Activated naive CD4-positive, alpha-beta T cell treated with anti-CD3 and anti-CD28 coated beads for 36 hours (primary cell): Measurements from ENCODE around the gene MLF2. TPM values are rescaled to one million over a fixed set of nuclear protein-coding genes. Genes with fewer than 3 reads are reported as not detected.
"Not testable (repeated sequence)": the region's sequence is repeated elsewhere in the genome, so short reads cannot be mapped to it uniquely, and the experiment has no call there.

Experiments
- CTCF ChIA-PET: fragments of 350-600 bp; sonication (Branson Sonifier 250); formaldehyde crosslinking; loops from one replicate; lab custom pipeline; 2021; ENCODE audit warnings: antibody characterized with exemption; lab: Charles Lee
- DNase-seq: peaks from one replicate; pipeline ENCODE4 v3.0.0-alpha.2; 2020
- H3K27ac Mint-ChIP-seq: one replicate; pipeline ENCODE4 v1.8.0; 2021; ENCODE audit warnings: mild to moderate bottlenecking, mixed read lengths
- H3K27me3 Mint-ChIP-seq: one replicate; pipeline ENCODE4 v1.8.0; 2021; ENCODE audit warnings: low read depth, mixed read lengths
- H3K36me3 Mint-ChIP-seq: one replicate; pipeline ENCODE4 v1.8.0; 2021; ENCODE audit warnings: low read depth, mixed read lengths
- H3K4me1 Mint-ChIP-seq: one replicate; pipeline ENCODE4 v1.8.0; 2021; ENCODE audit warnings: low read depth, mixed read lengths
- H3K4me3 Mint-ChIP-seq: one replicate; pipeline ENCODE4 v1.8.0; 2021; ENCODE audit warnings: mild to moderate bottlenecking, moderate library complexity, mixed read lengths
- H3K9me3 Mint-ChIP-seq: one replicate; pipeline ENCODE4 v1.8.0; 2021; ENCODE audit warnings: mixed read lengths
- intact Hi-C: fragments of 100-400 bp; cut with micrococcal nuclease; formaldehyde crosslinking; loops from one replicate; pipeline ENCODE4 v1.15.1; 2023
- total RNA-seq, 2 experiments: library from RNA; stranded (reverse); gene quantifications; one replicate each; pipeline ENCODE4 v1.2.3, GENCODE V29; 2021

Gene MLF2
- total RNA-seq, 2 experiments from 2014 or later = 140 to 143 TPM

DNA sequence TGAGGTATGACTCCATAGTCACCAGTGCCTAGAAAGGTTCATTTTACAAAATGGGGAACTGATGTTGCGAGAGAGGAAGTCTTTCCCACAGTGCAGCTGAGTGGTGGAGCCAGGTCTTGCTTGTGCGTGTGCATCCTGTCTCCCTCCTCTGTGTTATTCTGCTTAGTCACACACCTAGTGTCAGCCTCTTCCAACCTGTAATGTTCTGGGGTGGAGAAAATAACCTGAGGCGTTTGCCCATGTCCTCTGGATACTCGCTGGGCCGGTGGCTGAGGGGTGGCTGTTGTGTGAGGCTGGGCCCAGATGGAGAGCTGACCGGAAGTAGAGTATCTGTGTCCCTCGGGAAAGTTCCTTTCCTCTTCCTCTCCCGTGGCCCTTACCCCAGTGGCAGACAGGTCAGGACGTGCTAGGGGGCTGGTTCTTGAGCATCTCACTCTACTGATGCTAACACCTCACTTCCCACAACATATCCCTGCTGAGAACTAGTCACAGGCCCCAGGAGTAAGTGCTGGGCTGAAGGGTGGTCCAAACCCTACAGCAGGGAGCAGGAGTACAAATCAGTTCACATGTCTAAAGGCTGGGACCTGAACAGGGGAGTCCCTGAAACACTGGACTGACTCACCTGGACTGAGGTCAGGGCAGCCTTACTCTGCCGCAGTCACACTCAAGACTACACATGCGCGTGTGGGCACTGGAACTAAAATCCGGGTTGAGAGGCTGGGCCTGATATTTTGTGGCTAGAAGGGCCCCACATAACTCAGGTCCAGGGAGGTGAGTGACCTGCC is 7.0 kb downstream of the MLF2 start:
- Mint-ChIP-seq H3K27ac (peak overlapping the region; percentile 90), H3K36me3 (peaks cover 36% of the 10 kb centered on the region), H3K27me3 (no peaks in the 10 kb centered on the region), H3K9me3 (peaks cover 8% of the 10 kb centered on the region), H3K4me1 (peaks cover 38% of the 10 kb centered on the region), H3K4me3 (no peak overlapping the region)
- DNase-seq = peak; percentile 72
- intact Hi-C loops = no loop called here
- CTCF ChIA-PET = interaction anchor here (0.7 to 3.9 kb wide), 3 partner anchors 8 to 91 kb away, joined by 3 to 22 read pairs (median 3); partner anchors contain the start of gene MLF2

DNA sequence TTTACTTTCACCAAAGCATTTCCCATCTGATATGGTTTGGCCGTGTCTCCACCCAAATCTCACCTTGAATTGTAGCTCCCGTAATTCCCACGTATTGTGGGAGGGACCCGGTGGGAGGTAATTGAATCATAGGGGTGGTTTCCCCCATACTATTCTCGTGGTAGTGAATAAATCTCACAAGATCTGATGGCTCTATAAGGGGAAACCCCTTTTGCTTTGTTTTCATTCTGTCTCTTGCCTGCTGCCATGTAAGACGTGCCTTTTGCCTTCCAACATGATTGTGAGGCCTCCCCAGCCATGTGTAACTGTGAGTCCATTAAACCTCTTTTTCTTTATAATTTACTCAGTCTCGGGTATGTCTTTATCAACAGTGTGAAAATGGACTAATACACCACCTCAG is 9.6 kb downstream of the MLF2 start:
- DNase-seq = peak; percentile 57
- H3K4me1 Mint-ChIP-seq = peaks cover 38% of the 10 kb centered on the region
- intact Hi-C loops = loop anchor here (1.0 kb wide), 1 partner anchor 19 kb away; the partner anchor contains the start of gene COPS7A
- H3K9me3 Mint-ChIP-seq, H3K27me3 Mint-ChIP-seq, H3K4me3 Mint-ChIP-seq: not testable (repeated sequence)
- H3K27ac Mint-ChIP-seq = peak overlapping the region; percentile 71
- peaks cover 31% of the 10 kb centered on the region for H3K36me3 Mint-ChIP-seq
- CTCF ChIA-PET = interaction anchor here (0.7 to 3.9 kb wide), 5 partner anchors 10 to 148 kb away, joined by 3 to 22 read pairs (median 3); partner anchors contain the start of genes COPS7A and MLF2

- H3K4me1 Mint-ChIP-seq = peaks cover 38% of the 10 kb centered on the region
- intact Hi-C loops = loop anchor here (1.0 kb wide), 1 partner anchor 19 kb away; the partner anchor contains the start of gene COPS7A
- CTCF ChIA-PET = interaction anchor here (0.7 to 3.9 kb wide), 5 partner anchors 11 to 148 kb away, joined by 3 to 22 read pairs (median 3); partner anchors contain the start of genes COPS7A and MLF2
- no peak for DNase-seq
- peak overlapping the region; percentile 71 for H3K27ac Mint-ChIP-seq
- H3K27me3 Mint-ChIP-seq = no peaks in the 10 kb centered on the region
- H3K36me3 Mint-ChIP-seq = peaks cover 27% of the 10 kb centered on the region
- peaks cover 8% of the 10 kb centered on the region for H3K9me3 Mint-ChIP-seq
- H3K4me3 Mint-ChIP-seq = no peak overlapping the region
Measured at GRCh38 chr12:6742834-6743233, 10.1 kb downstream of the MLF2 start.

GRCh38 chr12:6742080-6742479 is 10.9 kb downstream of the MLF2 start:
- Mint-ChIP-seq H3K4me1 (peaks cover 37% of the 10 kb centered on the region), H3K36me3 (peaks cover 22% of the 10 kb centered on the region), H3K27ac (peak overlapping the region; percentile 21)
- H3K9me3 Mint-ChIP-seq, H3K27me3 Mint-ChIP-seq, H3K4me3 Mint-ChIP-seq, DNase-seq, intact Hi-C loops: not testable (repeated sequence)
- CTCF ChIA-PET = interaction anchor here (1.0 to 3.9 kb wide), 3 partner anchors 12 to 123 kb away, joined by 3 to 22 read pairs (median 4); partner anchors contain the start of genes COPS7A and MLF2

DNA sequence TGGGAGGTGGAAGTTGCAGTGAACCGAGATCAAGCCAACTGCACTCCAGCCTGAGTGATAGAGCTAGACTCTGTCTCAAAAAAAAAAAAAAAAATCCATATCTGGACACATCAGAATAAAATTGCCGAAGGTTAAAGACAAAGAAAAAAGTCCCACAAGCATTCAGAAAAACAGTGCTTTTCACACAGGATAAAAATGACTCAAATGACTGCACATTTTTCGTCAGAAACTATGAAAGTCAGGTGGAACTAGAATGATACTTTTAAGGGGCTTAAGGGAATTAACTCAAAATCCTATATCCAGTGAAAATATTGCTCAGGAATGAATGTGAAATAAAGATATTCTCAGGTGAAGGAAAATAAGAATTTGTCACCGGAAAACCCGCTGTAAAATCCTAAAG is 16.2 kb downstream of the MLF2 start:
- intact Hi-C loops = no loop called here
- Mint-ChIP-seq H3K9me3 (no peaks in the 10 kb centered on the region), H3K4me1 (peaks cover 6% of the 10 kb centered on the region), H3K4me3 (no peak overlapping the region), H3K27me3 (no peaks in the 10 kb centered on the region), H3K36me3 (no peaks in the 10 kb centered on the region), H3K27ac (no peak overlapping the region)
- CTCF ChIA-PET = interaction anchor here (0.6 to 2.7 kb wide), 5 partner anchors 16 to 89 kb away, joined by 3 to 11 read pairs (median 3); partner anchors contain the start of gene MLF2
- no peak for DNase-seq

- intact Hi-C loops = loop anchor here (1.0 kb wide), 2 partner anchors 44 to 90 kb away; no protein-coding TSS in a partner anchor
- H3K36me3 Mint-ChIP-seq = peaks cover 7% of the 10 kb centered on the region
- CTCF ChIA-PET = interaction anchor here (1.1 to 2.7 kb wide), 4 partner anchors 17 to 95 kb away, joined by 3 to 11 read pairs (median 4); partner anchors contain the start of gene MLF2
- H3K4me3 Mint-ChIP-seq = no peak overlapping the region
- DNase-seq = peak; percentile 72
- H3K27ac Mint-ChIP-seq = peak overlapping the region; percentile 53
- H3K9me3 Mint-ChIP-seq = no peaks in the 10 kb centered on the region
- H3K4me1 Mint-ChIP-seq = peaks cover 6% of the 10 kb centered on the region
- H3K27me3 Mint-ChIP-seq = no peaks in the 10 kb centered on the region
Measured at GRCh38 chr12:6735448-6736191, 17.3 kb downstream of the MLF2 start.

DNA sequence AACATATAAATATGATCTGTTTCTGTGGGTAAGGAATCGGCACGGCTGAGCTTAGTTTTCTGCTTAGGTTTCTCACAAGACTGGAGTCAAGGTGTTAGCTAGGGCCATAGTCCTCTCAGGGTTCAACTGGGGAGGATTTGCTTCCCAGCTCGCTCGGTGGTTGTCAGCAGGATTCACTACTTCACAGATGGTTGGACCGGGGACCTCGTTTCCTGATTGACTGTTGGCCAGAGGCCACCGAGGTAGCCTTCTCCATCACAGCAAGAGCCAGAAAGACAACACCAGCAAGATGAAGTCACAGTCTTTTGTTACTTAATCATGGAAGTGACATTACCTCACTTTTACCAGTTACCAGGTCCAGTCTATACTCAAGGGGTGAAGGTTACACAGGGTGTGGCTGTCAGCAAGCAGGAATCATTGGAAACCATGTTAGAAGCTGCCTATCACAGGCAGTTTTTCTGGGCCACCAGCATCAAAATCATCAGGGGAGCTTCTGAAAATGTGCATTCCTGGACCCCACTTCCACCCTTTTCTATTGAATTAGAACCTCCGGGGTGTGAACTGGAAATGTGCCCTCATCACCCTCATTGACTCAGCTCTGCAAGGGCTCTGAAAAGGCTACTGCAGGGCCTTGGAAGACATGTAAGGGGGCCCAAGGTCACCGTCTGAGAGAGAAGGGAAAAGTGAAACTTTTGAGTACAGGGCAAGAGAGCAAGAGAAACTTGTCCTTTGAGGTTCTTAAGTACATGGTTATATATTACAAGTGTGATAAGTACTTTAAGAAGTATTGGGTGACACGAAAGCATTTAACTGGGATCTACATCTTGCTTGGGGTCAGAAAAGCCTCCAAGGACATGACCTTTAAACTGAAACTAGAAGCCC is 18.2 kb downstream of the MLF2 start:
- no peak overlapping the region for H3K4me3 Mint-ChIP-seq
- H3K36me3 Mint-ChIP-seq = peaks cover 12% of the 10 kb centered on the region
- H3K4me1 Mint-ChIP-seq = peaks cover 6% of the 10 kb centered on the region
- no peaks in the 10 kb centered on the region for H3K9me3 Mint-ChIP-seq
- H3K27ac Mint-ChIP-seq = no peak overlapping the region
- DNase-seq = no peak
- H3K27me3 Mint-ChIP-seq = no peaks in the 10 kb centered on the region
- CTCF ChIA-PET = interaction anchor here (0.7 to 2.7 kb wide), 4 partner anchors 11 to 118 kb away, joined by 3 to 11 read pairs (median 4); partner anchors contain the start of genes COPS7A and MLF2
- intact Hi-C loops = loop anchor here (1.0 kb wide), 2 partner anchors 45 to 91 kb away; no protein-coding TSS in a partner anchor

DNA sequence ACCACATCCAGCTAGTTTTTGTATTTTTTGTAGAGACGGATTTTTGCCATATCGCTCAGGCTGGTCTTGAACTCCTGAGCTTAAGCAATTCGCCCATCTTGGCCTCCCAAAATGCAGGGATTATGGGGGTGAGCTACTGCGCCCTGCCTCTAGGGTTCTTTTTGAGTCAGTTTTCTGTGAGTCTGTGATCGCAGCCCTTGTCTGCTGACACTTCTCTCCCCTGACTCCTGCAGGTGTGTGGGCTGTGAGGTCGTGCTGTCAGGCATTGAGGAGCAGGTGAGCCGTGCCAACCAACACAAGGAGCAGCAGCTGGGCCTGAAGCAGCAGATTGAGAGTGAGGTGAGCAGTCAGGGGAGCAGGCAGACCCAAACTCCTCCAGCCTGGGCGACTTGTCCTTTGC is 22.8 kb downstream of the MLF2 start:
- intact Hi-C loops = no loop called here
- Mint-ChIP-seq H3K36me3 (peaks cover 29% of the 10 kb centered on the region), H3K27me3 (no peaks in the 10 kb centered on the region), H3K27ac (no peak overlapping the region), H3K9me3 (no peaks in the 10 kb centered on the region), H3K4me3 (no peak overlapping the region), H3K4me1 (peaks cover 9% of the 10 kb centered on the region)
- CTCF ChIA-PET = no interaction called here
- DNase-seq = no peak

DNA sequence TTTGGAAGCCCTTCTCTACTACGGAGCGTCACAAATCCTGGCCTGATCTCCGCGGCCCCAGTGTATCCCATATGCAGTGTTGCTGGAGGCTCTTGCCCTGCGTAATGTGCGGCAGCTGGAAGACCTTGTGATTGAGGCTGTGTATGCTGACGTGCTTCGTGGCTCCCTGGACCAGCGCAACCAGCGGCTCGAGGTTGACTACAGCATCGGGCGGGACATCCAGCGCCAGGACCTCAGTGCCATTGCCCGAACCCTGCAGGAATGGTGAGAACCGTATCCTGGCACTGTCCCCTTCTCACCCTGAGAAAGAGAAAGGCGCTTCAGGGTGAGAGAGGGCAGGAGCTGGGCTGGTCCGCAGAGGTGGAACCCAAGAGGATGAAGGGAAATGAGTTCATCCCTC is 23.8 kb downstream of the MLF2 start:
- Mint-ChIP-seq H3K27ac (no peak overlapping the region), H3K27me3 (no peaks in the 10 kb centered on the region), H3K4me3 (no peak overlapping the region), H3K36me3 (peaks cover 29% of the 10 kb centered on the region), H3K4me1 (peaks cover 13% of the 10 kb centered on the region), H3K9me3 (no peaks in the 10 kb centered on the region)
- CTCF ChIA-PET = no interaction called here
- no peak for DNase-seq
- intact Hi-C loops = no loop called here

DNA sequence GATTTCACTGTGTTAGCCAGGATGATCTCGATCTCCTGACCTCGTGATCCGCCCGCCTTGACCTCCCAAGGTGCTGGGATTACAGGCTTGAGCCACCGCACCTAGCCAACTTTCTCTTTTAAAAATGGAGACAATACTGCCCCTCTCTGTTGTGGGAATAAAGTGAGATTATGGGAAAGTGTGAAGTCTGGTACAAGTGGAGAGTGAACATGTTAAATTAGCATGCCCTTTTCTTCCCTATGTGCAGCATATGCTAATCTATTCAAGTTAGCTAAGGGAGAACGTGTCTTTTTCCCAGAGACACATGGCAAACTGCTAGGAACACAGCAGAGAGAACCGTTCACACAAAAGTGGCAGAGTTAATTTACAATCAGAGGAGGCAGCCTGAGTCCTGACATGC is 27.6 kb downstream of the MLF2 start:
- Mint-ChIP-seq H3K4me1 (peaks cover 25% of the 10 kb centered on the region), H3K4me3 (peak overlapping the region; percentile 91), H3K27me3 (no peaks in the 10 kb centered on the region), H3K9me3 (no peaks in the 10 kb centered on the region), H3K36me3 (peaks cover 24% of the 10 kb centered on the region), H3K27ac (no peak overlapping the region)
- DNase-seq = no peak
- intact Hi-C loops = loop anchor here (2.0 kb wide), 1 partner anchor 47 kb away; the partner anchor contains the start of gene LAG3
- CTCF ChIA-PET = interaction anchor here (0.5 to 1.8 kb wide), 5 partner anchors 8 to 101 kb away, joined by 3 to 6 read pairs (median 3); partner anchors contain the start of gene CD4

DNA sequence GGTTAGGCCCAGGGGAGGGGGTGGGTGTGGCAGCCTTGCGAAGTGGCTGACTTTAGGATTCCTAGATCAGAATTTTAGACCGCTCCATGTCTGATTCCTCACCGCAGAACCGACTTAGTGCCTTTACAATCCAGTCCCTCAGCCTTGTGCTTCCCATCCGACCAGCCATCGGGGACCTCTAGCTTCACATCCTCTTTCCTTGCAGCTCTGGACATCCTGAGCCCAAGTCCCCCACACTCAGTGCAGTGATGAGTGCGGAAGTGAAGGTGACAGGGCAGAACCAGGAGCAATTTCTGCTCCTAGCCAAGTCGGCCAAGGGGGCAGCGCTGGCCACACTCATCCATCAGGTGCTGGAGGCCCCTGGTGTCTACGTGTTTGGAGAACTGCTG is 28.5 kb downstream of the MLF2 start:
- Mint-ChIP-seq H3K27me3 (no peaks in the 10 kb centered on the region), H3K36me3 (peaks cover 15% of the 10 kb centered on the region), H3K4me1 (peaks cover 25% of the 10 kb centered on the region), H3K4me3 (peak overlapping the region; percentile 91), H3K9me3 (no peaks in the 10 kb centered on the region), H3K27ac (peak overlapping the region; percentile 89)
- DNase-seq = peak; percentile 35
- intact Hi-C loops = loop anchor here (1.0 to 2.0 kb wide), 7 partner anchors 19 to 167 kb away; partner anchors contain the start of genes ING4, LAG3, MLF2 and USP5
- CTCF ChIA-PET = interaction anchor here (1.0 to 2.0 kb wide), 10 partner anchors 10 to 170 kb away, joined by 3 to 19 read pairs (median 4); partner anchors contain the start of genes CD4, MLF2 and ZNF384
